ENCODE data around the gene CDC42BPA. TPM values are rescaled to one million over a fixed set of nuclear protein-coding genes. Genes with fewer than 3 reads are reported as not detected.
A peak's percentile ranks its signal among the peaks of the same experiment; 100 is the strongest.

CDC42BPA gene
- total and polyA plus RNA-seq, 2 of the 13 experiments (the other 11 are each of a cell fraction or from before 2014, with no cell fraction given), result 6.5 to 16.0 TPM

GRCh38 chr1:227318016-227318852 lies at the start of gene CDC42BPA (continued):
- 0 out of 2 replicates have a peak, but pooled peaks have one; percentile 4 for TF ChIP-seq PHF20 (CRISPR knock-in tag; IDR thresholded peaks at IDR 0.05)
- TF ChIP-seq ZBTB8A (CRISPR knock-in tag; IDR thresholded peaks at IDR 0.05; ENCODE audit: borderline replicate concordance, low read depth), result no peak
- TF ChIP-seq BCLAF1 (IDR thresholded peaks at IDR 0.05), result no peak
- peak; percentile 57; the same call in 1 of the 2 replicates for TF ChIP-seq KDM5B (CRISPR knock-in tag; IDR thresholded peaks at IDR 0.05; ENCODE audit: borderline replicate concordance)
- peak; percentile 55 for TF ChIP-seq ZNF883 (CRISPR knock-in tag; IDR thresholded peaks at IDR 0.05; ENCODE audit: not compliant biosample characterization)
- peak; percentile 65 for TF ChIP-seq RAD21 (CRISPR knock-in tag; IDR thresholded peaks at IDR 0.05)
- TF ChIP-seq REXO4 (CRISPR knock-in tag; IDR thresholded peaks at IDR 0.05; ENCODE audit: borderline replicate concordance), result no peak
- no peak for TF ChIP-seq ZNF557 (CRISPR knock-in tag; IDR thresholded peaks at IDR 0.05)
- TF ChIP-seq MAFG (CRISPR knock-in tag; IDR thresholded peaks at IDR 0.05), result no peak
- no peak; the same call in 1 of the 2 replicates for TF ChIP-seq ARID5B (CRISPR knock-in tag; IDR thresholded peaks at IDR 0.05)
- no peak for TF ChIP-seq CENPT (CRISPR knock-in tag; IDR thresholded peaks at IDR 0.05; ENCODE audit: low read depth)
- TF ChIP-seq ZFP90 (CRISPR knock-in tag; IDR thresholded peaks at IDR 0.05; ENCODE audit: borderline replicate concordance), result no peak
- TF ChIP-seq REL (CRISPR knock-in tag; conservative IDR thresholded peaks at IDR 0.05), result no peak
- no peak for TF ChIP-seq CENPX (CRISPR knock-in tag; IDR thresholded peaks at IDR 0.05)
- TF ChIP-seq HMGXB4 (CRISPR knock-in tag; IDR thresholded peaks at IDR 0.05; ENCODE audit: borderline replicate concordance in 1 of 2, low read depth in 1 of 2), result peak in 1 of 2 experiments; percentile 15; a peak in 3 of 4 replicates
- TF ChIP-seq STAT5B (CRISPR knock-in tag; IDR thresholded peaks at IDR 0.05), result no peak
- no peak for TF ChIP-seq PAWR (CRISPR knock-in tag; IDR thresholded peaks at IDR 0.05; ENCODE audit: borderline replicate concordance)
- no peak for TF ChIP-seq ZC3H13 (CRISPR knock-in tag; IDR thresholded peaks at IDR 0.05)
- 0 out of 2 replicates have a peak, but pooled peaks have one; percentile 38 for TF ChIP-seq ZNF792 (CRISPR knock-in tag; IDR thresholded peaks at IDR 0.05)
- TF ChIP-seq ZBTB21 (CRISPR knock-in tag; IDR thresholded peaks at IDR 0.05), result no peak
- 0 out of 2 replicates have a peak, but pooled peaks have one; percentile 53 for TF ChIP-seq POLR2G (IDR thresholded peaks at IDR 0.05; ENCODE audit: low read depth, low read length)
